Measurements from ENCODE around the gene MCM8. TPM values are rescaled to one million over a fixed set of nuclear protein-coding genes. Genes with fewer than 3 reads are reported as not detected.

Gene MCM8
- 3.1 and 5.1 TPM in 2 replicates for total RNA-seq

GRCh38 chr20:5950271-5951031 is at the start of gene MCM8, which contains the start of gene TRMT6:
Gene MCM8, plus strand, starts transcription at chr20:5950652. Its CDS starts 1,364 bp downstream, at chr20:5952016.
Gene TRMT6, minus strand, starts transcription at chr20:5950533. Its CDS starts 128 bp downstream, at chr20:5950405.

Small RNA genes within 50 kb of the gene (small RNA-seq; reads per million reads assigned to genes)
- not detected for gene RF00019
- gene RN7SL498P, result not detected

Other genes with a start within 250 kb of the MCM8 start
- gene SHLD1, start 200.3 kb upstream of the MCM8 start, total RNA-seq, result 0.54 and 1.6 TPM in 2 replicates
- 0.22 TPM in 1 of 2 replicates, not detected in the other for gene CHGB, start 39.1 kb upstream of the MCM8 start, total RNA-seq
- gene TRMT6, start 119 bp upstream of the MCM8 start, total RNA-seq, result 3.5 and 5.7 TPM in 2 replicates
- gene CRLS1, start 55.5 kb downstream of the MCM8 start, total RNA-seq, result 25.9 and 42.3 TPM in 2 replicates
- 0.39 and 2.6 TPM in 2 replicates for gene LRRN4, start 103.4 kb downstream of the MCM8 start, total RNA-seq
- 15.3 and 41.8 TPM in 2 replicates for gene FERMT1, start 172.4 kb downstream of the MCM8 start, total RNA-seq

Data from placental epithelial cell (primary cell).